ENCODE measurements around the gene CCDC195.
"Not testable (repeated sequence)": the region's sequence is repeated elsewhere in the genome, so short reads cannot be mapped to it uniquely, and the experiment has no call there.

CCDC195 gene

DNA sequence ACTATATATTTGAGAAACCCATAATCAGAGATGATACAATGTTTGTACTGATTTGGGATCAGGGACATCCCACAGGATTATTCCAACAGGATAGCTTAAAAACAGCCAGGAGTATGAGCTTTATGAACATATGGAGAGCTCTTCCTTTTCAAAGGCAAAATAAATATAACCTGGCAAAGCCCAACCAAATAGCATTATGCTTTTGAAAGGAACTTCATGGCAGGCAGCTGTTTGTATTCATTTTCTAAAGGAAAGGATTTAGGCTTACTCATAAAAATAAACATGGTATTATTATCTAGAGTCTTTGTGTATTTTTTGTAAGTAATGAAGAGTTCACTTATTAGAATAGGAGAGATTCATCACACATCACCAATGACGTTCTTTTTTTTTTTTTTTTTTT, 44.4 kb downstream of the CCDC195 start:
- intact Hi-C loops (cut with DNase I; ENCODE audit: low total_unique reads), result no loop called here
- no peaks in the 10 kb centered on the region for H3K9me3 ChIP-seq
- no peak overlapping the region for H3K4me3 ChIP-seq
- H3K4me1 ChIP-seq, result no peaks in the 10 kb centered on the region
- no peak for DNase-seq
- no peaks in the 10 kb centered on the region for H3K36me3 ChIP-seq
- no peak overlapping the region for H3K27ac ChIP-seq
- no peaks in the 10 kb centered on the region for H3K27me3 ChIP-seq
- TF ChIP-seq, protein P1, sequence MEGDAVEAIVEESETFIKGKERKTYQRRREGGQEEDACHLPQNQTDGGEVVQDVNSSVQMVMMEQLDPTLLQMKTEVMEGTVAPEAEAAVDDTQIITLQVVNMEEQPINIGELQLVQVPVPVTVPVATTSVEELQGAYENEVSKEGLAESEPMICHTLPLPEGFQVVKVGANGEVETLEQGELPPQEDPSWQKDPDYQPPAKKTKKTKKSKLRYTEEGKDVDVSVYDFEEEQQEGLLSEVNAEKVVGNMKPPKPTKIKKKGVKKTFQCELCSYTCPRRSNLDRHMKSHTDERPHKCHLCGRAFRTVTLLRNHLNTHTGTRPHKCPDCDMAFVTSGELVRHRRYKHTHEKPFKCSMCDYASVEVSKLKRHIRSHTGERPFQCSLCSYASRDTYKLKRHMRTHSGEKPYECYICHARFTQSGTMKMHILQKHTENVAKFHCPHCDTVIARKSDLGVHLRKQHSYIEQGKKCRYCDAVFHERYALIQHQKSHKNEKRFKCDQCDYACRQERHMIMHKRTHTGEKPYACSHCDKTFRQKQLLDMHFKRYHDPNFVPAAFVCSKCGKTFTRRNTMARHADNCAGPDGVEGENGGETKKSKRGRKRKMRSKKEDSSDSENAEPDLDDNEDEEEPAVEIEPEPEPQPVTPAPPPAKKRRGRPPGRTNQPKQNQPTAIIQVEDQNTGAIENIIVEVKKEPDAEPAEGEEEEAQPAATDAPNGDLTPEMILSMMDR (IDR thresholded peaks at IDR 0.05), result no peak

DNA sequence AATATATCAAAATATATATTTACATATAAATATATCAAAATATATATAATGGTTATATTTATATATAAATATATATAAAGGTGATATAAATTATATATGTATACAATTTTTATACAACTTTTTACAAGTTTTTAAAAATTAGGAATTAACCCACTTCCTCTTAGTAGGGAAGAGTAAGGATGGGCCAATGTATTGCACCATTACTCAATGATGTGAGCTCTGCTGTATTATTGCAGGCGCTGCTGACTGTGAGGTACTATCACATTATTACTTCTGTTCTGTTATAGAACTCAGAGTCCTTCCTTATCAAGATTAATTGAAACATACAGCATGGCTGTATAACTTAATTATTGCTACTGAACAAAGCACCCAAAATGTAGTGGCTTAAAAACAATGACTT, 46.0 kb downstream of the CCDC195 start:
- H3K27me3 ChIP-seq, result no peaks in the 10 kb centered on the region
- intact Hi-C loops (cut with DNase I; ENCODE audit: low total_unique reads), result no loop called here
- TF ChIP-seq, protein P1 (IDR thresholded peaks at IDR 0.05), result no peak
- no peaks in the 10 kb centered on the region for H3K4me1 ChIP-seq
- DNase-seq, result no peak
- no peak overlapping the region for H3K27ac ChIP-seq
- no peak overlapping the region for H3K4me3 ChIP-seq
- H3K9me3 ChIP-seq, result no peaks in the 10 kb centered on the region
- no peaks in the 10 kb centered on the region for H3K36me3 ChIP-seq

DNA sequence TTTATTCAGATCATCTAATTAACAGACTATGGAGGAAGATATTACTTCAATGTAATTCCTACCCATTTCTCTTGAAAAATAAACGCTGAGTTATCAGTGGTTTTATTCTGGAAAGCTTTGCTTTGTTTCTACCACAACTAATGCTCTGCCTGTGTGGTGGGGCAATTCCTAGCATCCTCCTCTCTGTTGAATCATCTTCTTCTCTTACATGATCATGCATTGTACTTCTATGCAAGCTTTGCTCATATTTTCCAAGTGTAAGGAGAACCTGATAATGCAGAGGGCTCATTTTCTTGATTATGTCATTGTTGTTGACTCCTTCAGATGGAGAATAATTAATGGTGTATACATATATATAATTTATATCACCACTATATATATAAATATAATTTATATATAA, 46.7 kb downstream of the CCDC195 start:
- no peaks in the 10 kb centered on the region for H3K9me3 ChIP-seq
- TF ChIP-seq, protein P1 (IDR thresholded peaks at IDR 0.05), result no peak
- intact Hi-C loops (cut with DNase I; ENCODE audit: low total_unique reads), result no loop called here
- H3K4me3 ChIP-seq, result no peak overlapping the region
- DNase-seq, result no peak
- H3K27me3 ChIP-seq, result no peaks in the 10 kb centered on the region
- no peak overlapping the region for H3K27ac ChIP-seq
- H3K36me3 ChIP-seq, result no peaks in the 10 kb centered on the region
- no peaks in the 10 kb centered on the region for H3K4me1 ChIP-seq

DNA sequence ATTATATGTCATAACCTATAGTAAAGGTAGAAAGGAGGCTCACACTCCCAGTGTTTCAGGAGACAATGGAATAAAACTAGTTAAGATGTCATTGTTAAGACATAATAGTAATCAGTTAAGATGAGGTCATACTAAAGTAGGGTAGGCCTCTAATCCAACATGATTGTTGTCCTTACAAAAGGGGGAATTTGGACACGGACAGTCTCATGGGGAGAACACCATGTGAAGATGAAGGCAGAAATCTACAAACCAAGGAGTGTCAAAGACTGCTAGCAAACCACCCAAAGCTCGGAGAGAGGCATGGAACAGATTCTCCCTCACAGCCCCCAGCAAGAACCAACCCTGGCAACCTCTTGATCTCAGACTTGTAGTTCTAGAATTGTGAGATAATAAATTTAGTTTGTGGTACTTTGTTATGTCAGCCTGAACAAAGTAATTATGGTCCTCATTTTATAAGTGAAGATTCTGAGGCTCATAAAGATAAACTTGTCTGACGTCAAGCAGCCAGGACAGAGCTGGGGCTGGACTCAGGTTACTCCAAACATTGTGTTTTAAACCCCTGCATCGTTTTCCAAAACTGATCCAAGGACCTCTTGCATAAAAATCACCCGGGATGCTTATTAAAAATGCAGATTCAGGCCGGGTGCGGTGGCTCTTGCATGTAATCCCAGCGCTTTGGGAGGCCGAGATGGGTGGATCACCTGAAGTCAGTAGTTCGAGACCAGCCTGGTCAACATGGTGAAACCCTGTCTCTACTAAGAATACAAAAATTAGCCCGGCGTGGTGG, 47.8 kb downstream of the CCDC195 start:
- Histone ChIP-seq H3K4me3 (no peak overlapping the region), H3K27ac (no peak overlapping the region), H3K4me1 (no peaks in the 10 kb centered on the region), H3K27me3 (no peaks in the 10 kb centered on the region), H3K36me3 (no peaks in the 10 kb centered on the region), H3K9me3 (peaks cover 0 to 6% (median 4%) of the 10 kb centered on the region in 3 donors)
- TF ChIP-seq, protein P1 (IDR thresholded peaks at IDR 0.05), result no peak
- no peak for DNase-seq
- intact Hi-C loops (cut with DNase I; ENCODE audit: low total_unique reads), result no loop called here

DNA sequence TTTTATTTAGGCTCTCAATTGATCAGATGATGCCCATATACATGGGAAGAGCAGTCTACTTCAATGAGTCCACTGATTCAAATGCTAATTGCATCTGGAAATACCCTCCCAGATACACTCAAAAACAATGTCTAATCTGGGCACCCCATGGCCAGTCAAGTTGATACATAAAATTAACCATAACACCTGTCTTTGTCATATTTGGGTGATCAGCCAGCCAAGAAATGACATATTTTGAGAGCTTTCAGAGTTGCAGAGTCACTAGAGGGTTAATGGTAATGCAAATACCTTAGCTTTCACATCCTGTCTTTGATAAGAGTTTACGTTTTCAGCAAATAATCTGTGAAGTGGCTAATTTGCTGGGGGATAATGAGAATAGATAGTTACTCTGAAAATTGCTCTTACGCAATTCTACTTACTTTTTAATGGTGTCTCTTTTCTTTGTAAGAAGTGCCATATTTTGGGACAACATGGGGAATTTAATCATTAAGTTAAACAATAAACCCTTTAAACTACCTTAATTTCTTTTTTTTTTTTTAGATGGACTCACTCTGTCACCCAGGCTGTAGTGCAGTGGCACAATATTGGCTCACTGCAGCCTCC, 49.1 kb downstream of the CCDC195 start:
- intact Hi-C loops (cut with DNase I; ENCODE audit: low total_unique reads), result no loop called here
- Histone ChIP-seq H3K36me3 (no peaks in the 10 kb centered on the region), H3K9me3 (peaks cover 0 to 14% (median 12%) of the 10 kb centered on the region in 3 donors), H3K27ac (no peak overlapping the region), H3K4me3 (no peak overlapping the region), H3K27me3 (no peaks in the 10 kb centered on the region), H3K4me1 (no peaks in the 10 kb centered on the region)
- DNase-seq, result no peak
- TF ChIP-seq, protein P1 (IDR thresholded peaks at IDR 0.05), result no peak

DNA sequence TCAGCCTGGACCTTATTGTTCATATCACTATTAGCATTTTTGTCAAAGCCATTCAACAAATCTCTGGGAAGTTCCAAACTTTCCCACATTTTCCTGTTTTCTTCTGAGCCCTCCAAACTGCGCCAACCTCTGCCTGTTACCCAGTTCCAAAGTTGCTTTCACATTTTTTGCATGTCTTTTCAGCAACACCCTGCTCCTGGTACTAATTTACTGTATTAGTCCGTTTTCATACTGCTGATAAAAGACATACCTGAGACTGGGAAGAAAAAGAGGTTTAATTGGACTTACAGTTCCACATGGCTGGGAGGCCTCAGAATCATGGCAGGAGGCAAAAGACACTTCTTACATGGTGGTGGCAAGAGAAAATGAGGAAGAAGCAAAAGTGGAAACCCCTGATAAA, 52.8 kb downstream of the CCDC195 start:
- H3K4me3 ChIP-seq; H3K36me3 ChIP-seq; H3K4me1 ChIP-seq; DNase-seq; H3K27me3 ChIP-seq; H3K27ac ChIP-seq; intact Hi-C loops (cut with DNase I; ENCODE audit: low total_unique reads): not testable (repeated sequence)
- H3K9me3 ChIP-seq, result peaks cover 0 to 14% (median 12%) of the 10 kb centered on the region in 3 donors

DNA sequence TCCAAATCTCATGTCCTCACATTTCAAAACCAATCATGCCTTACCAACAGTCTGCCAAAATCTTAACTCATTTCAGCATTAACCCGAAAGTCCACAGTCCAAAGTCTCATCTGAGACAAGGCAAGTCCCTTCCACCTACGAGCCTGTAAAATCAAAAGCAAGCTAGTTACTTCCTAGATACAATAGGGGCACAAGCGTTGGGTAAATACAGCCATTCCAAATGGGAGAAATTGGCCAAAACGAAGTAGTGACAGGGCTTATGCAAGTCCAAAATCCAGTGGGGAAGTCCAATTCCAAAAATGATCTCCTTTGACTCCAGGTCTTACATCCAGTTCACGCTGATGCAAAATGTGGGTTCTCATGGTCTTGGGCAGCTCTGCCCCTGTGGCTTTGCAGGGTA, 54.5 kb downstream of the CCDC195 start:
- H3K27ac ChIP-seq; H3K4me1 ChIP-seq; H3K4me3 ChIP-seq; H3K36me3 ChIP-seq; intact Hi-C loops (cut with DNase I; ENCODE audit: low total_unique reads); DNase-seq; H3K27me3 ChIP-seq: not testable (repeated sequence)
- H3K9me3 ChIP-seq, result peaks cover 0 to 14% (median 12%) of the 10 kb centered on the region in 3 donors
